HL-60/S4 (cell line): ENCODE data around the gene RBM19.

Source experiments
- in situ Hi-C: fragments of 300-500 bp; cut with MboI; formaldehyde crosslinking; loops from 2 replicates; pipeline ENCODE4 v1.14.3; 2022; ENCODE audit warnings: low sequenced_read_pairs

The RBM19 gene

GRCh38 chr12:113934060-113934814 is 31.9 kb downstream of the RBM19 start:
- in situ Hi-C loops, result no loop called here

DNA sequence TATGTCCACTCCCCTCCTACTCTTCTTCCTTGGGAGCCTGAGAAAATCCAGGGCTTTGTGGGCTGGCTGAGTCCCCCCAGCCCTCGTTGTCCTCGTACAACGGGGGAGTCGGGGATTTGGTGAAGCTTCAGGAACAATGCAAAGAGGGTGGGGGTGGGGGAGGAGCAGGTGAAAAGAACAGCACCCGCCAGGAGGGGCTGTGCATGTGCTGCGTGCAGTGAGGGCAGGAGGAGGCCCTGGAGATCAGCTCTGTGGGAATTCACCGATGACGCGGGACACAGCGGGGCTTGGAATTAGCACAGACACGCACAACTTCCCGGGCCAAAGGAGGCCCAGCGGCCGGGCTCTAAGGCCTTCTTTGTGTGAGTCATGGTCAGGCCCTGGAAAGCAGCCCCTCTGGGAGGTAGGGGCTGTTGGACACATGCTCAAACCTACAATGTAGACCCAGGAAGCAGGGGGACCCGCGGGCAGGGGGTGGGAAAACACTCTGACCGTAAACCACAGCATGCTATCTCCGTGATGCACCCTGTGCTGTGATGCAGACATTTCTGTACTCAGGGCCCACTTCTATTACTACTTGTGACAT is 32.8 kb downstream of the RBM19 start:
- in situ Hi-C loops, result no loop called here

GRCh38 chr12:113932381-113933196 is 33.5 kb downstream of the RBM19 start:
- in situ Hi-C loops, result no loop called here

DNA sequence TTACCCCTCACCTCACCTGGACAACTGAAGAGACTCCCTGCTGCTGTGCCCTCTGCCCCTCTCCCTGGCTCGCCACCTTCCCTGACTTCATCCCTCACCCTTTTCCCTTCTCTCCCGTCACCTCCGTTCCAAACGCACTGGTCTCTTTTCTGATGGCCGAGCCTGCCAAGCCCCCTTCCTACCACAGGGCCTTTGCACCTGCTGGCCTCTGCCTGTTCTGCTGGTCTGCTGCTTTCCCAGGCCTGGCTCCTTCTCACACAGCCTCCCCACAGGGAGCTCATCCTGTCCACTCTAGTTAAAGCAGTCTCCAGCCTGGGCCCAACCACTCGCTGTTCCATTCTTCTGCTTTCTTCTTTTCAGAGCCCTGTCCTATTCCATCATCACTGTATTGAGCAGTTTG is 34.6 kb downstream of the RBM19 start:
- in situ Hi-C loops, result no loop called here

DNA sequence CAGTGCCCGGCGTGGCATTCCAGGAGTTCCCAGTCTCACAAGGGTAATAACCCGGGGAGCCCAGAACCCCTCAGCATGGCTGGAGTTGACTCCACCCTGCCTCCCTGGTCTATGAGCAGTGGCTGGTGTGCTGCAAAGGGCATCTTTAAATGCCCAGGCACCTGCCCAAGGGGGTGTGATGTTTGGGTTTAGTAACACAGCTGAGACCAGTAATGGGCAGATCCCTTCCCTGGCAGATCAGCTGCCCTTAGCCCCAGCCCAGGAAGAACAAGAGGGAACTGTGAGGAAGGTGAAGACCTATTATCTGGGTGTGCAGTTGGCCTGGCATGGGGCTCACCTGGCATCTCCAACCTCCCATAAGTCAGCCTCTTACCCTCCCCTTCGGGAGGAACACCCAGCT is 35.9 kb downstream of the RBM19 start:
- in situ Hi-C loops, result no loop called here

DNA sequence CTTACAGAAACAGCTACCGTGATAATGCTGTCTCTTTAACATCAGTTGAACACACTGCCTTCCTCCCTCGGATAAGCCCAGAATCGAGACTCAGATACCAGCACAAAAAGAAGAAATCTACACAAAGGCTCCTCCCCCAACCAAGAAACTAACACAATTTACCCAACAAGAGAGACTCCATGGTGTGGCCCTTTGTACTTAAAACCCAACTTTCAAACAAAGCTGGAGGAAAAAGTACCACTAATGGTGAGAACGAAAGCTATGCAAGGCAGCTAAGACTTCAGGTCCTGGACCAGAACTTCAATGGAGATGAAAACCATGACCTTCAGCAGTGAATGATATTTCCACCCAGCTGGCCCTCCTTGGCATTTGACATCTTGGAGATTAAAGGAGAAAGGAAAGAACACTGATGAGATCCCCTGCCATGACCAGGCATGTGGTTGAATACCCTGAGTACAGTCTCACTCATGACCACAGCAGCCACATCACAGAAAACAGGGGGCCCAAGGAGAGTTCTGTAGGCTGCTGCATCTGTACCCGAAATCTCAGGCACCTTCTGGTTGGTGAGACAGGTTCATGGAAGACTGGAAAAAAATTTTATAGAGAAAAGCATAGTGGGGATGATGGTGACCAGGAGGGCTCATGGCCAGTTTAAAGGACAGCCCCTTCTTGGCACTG is 36.7 kb downstream of the RBM19 start:
- in situ Hi-C loops, result no loop called here

- in situ Hi-C loops, result no loop called here
Observed at GRCh38 chr12:113926788-113927187, 39.3 kb downstream of the RBM19 start.

- in situ Hi-C loops, result no loop called here
Observed at GRCh38 chr12:113924341-113924740, 41.8 kb downstream of the RBM19 start.

GRCh38 chr12:113923251-113923650 is 42.9 kb downstream of the RBM19 start:
- in situ Hi-C loops, result no loop called here

DNA sequence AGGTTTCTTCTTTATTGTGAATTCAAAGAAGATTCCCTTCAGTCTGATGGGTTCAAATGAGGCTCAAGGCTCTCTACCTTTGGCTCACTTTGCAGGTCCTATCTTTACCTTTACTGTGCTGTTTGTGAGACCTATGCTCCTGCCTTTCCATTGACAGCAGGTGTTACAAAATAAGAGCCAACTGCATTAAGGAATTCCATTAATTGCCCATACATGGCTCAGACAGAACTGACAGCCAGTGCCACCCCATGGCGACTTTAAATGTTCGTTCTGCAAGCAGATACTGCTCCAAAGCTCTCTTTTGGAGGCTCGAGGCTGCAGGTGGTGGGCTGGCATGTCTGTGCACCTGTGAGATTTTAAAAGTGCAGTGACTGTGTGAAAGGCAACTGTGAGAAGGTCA is 44.7 kb downstream of the RBM19 start:
- in situ Hi-C loops, result no loop called here

DNA sequence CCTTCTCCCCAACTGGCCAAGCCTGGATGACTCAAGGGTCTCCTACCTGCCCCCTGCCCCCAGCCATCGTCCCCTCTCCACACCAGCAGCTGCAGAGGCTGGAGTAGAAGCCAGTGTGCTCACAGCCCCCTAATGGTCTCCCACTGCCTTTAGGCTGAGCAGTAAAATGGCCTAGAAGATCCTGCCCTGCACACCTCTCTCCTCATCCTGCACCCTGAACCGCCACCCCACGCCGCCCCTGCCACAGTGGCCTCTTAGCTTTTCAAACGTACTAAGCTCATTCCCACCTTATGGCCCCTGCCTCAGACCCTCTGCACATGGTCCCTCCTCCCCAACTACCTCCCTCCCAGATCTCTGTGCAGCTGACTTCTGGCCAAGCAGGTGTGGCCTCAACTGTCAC is 46.3 kb downstream of the RBM19 start:
- in situ Hi-C loops, result loop anchor here (10.0 kb wide), 3 partner anchors 275 to 485 kb away; no protein-coding TSS in a partner anchor

DNA sequence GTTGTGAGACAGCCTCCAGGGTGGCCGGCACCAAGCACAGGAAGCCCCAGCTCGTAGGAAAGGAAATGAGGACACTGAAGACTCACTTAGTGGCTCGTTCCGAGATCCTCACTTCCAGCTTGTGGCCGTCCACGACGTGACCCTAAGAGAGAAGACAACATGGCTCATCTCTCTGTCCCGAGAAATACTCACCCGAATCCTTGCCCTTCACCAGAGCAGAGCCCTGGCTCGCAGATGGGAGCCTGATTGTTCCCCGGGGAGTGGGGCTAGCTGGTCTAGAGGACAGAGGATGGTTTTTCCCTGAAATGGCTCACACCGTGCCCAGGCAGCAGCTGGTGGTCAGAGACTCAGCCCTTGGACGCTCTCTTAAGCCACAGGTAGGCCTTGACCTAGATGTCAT is 47.8 kb downstream of the RBM19 start:
- in situ Hi-C loops, result loop anchor here (10.0 kb wide), 3 partner anchors 274 to 484 kb away; no protein-coding TSS in a partner anchor

GRCh38 chr12:113917393-113917792 is 48.7 kb downstream of the RBM19 start:
- in situ Hi-C loops, result loop anchor here (10.0 kb wide), 3 partner anchors 273 to 483 kb away; no protein-coding TSS in a partner anchor

DNA sequence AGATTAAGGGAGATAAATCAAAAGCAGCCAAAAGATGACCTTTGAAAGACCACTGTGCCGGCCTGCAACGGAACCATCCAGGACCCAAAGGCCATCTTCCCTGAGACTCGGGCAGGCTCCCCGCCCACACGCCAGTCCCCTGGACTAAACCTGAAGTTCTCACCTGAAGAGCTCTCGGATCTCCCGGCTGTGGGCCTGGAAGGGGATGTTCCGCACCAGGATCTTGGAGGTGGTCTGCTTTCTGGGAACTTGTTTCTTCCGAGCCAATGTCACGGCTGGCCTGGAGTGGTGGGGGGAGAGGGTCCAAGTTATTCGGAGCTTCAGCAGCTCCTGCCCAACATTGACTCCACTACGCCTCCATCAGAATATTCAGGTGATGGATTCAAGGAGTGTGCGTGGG is 51.3 kb downstream of the RBM19 start:
- in situ Hi-C loops, result loop anchor here (10.0 kb wide), 3 partner anchors 270 to 480 kb away; no protein-coding TSS in a partner anchor

GRCh38 chr12:113914176-113914575 is 51.9 kb downstream of the RBM19 start:
- in situ Hi-C loops, result loop anchor here (10.0 kb wide), 3 partner anchors 269 to 479 kb away; no protein-coding TSS in a partner anchor

DNA sequence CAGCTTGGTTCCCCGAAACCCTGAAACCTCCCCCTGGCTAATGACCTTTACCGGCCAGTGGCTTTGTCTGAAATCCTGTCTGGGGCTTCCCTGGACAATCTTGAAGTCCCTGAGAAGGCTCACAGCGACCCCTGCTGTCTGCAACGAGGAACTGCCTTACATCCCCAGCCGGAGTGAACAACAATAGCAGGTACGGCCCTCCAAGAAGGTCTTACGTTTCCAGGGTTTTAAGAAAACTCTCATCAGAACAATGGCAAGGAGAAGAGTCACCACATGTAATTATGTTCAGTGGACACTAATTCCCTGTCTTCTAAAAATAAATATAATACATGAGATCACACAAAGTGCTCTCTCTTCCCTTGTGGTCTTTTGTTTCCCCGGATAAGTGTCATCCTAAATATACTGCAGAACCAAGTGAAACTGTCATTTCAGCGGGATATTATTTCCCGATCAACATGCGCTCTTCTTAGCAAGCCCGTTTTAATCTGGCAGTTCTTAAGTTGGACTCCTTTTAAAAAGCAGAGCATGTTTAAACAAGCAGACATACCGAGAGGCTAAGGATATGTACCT is 53.3 kb downstream of the RBM19 start:
- in situ Hi-C loops, result loop anchor here (10.0 kb wide), 3 partner anchors 268 to 478 kb away; no protein-coding TSS in a partner anchor

GRCh38 chr12:113911971-113912759 is 54.0 kb downstream of the RBM19 start:
- in situ Hi-C loops, result loop anchor here (10.0 kb wide), 3 partner anchors 267 to 477 kb away; no protein-coding TSS in a partner anchor

DNA sequence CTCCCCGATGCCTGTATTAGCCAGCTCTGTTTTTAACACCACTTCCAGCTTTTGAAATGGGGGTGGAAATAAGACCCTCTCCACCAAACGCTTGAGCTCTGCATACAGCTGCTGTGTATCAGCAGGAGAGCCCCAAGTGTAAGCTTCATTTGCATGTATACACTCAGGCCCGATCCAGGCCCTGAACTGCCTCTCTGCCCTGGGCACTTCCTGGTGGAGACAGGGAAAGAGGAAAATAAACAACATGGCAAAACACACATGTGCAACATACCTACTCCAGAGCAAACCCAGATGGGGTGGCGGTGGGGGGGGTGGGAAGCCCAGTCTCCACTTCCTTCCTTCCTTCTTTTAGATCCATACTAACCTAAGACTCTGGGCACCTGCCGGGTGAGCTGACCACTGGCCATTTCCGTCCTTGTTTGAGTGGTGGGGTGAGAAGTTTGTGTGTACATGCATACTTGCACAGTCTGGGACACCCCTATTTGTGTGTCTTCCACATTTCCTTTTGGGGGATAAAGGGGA is 55.3 kb downstream of the RBM19 start:
- in situ Hi-C loops, result loop anchor here (10.0 kb wide), 3 partner anchors 266 to 476 kb away; no protein-coding TSS in a partner anchor

DNA sequence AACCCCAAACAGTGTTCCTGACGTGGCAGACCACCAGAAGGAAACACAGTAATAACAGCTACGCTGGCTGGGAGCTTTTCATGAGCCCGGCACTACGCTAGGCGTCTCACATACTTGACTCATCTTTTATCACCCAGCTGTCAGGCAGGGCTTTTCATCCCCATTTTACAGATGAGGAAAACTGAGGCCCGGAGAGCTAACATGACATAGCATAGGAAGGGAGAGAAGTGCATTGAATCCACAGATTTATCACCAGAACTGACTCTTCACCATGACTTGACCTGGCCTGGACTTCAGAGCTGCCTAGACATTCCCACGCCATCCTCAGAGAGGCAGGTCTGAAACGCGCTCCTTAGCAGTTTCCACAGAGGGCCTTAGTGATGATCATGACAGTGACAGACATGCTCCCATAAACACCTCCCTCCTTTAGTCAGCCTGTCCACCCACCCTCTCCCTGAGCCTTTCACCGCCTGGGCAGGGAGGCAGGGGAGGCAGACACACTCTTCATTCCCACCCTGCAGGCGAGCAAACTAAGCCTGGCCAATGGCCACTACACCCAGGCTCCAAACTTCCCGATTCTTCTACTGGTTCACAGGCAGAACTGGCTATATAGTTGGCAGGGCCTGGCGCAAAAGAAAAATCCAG is 56.2 kb downstream of the RBM19 start:
- in situ Hi-C loops, result loop anchor here (10.0 kb wide), 3 partner anchors 265 to 475 kb away; no protein-coding TSS in a partner anchor
